ENCODE measurements around the gene HBM.

- TF ChIP-seq POLR2A (IDR thresholded peaks at IDR 0.05): no peak
- TF ChIP-seq, protein P1, sequence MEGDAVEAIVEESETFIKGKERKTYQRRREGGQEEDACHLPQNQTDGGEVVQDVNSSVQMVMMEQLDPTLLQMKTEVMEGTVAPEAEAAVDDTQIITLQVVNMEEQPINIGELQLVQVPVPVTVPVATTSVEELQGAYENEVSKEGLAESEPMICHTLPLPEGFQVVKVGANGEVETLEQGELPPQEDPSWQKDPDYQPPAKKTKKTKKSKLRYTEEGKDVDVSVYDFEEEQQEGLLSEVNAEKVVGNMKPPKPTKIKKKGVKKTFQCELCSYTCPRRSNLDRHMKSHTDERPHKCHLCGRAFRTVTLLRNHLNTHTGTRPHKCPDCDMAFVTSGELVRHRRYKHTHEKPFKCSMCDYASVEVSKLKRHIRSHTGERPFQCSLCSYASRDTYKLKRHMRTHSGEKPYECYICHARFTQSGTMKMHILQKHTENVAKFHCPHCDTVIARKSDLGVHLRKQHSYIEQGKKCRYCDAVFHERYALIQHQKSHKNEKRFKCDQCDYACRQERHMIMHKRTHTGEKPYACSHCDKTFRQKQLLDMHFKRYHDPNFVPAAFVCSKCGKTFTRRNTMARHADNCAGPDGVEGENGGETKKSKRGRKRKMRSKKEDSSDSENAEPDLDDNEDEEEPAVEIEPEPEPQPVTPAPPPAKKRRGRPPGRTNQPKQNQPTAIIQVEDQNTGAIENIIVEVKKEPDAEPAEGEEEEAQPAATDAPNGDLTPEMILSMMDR (IDR thresholded peaks at IDR 0.05): no peak
Measured at GRCh38 chr16:140175-140857, 25.5 kb upstream of the HBM start.

All from heart left ventricle (tissue), 13 donors.